Middle frontal gyrus (tissue), 1 donor: ENCODE measurements around the gene TUBAL3.
A peak's percentile ranks its signal among the peaks of the same experiment; 100 is the strongest.
"Not testable (repeated sequence)": the region's sequence is repeated elsewhere in the genome, so short reads cannot be mapped to it uniquely, and the experiment has no call there.

Source experiments
- DNase-seq: peaks from one replicate; pipeline ENCODE4 v3.0.0-alpha.2; 2015; ENCODE audit warnings: low spot score; ENCODE audit errors: extremely low spot score

The TUBAL3 gene

DNA sequence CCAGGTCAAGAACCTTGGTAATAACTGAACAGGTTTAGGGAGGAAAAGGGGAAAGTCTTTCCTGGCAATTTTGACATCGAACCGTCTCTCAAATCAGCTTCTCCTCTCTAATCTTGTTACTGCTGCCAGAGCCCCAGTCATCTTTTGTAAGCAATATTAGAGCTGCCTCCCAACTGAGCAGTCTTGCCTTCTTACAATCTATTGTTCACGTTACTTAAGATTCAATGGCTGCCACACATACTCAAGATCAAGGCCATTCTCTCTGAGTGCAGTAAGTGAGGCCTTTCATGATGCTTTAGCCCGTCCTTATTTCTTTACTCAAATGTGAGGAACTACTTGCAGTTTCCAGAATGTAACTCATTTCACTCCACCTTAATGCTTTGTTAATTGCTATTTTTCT, 20.1 kb upstream of the TUBAL3 start:
- no peak for DNase-seq

DNA sequence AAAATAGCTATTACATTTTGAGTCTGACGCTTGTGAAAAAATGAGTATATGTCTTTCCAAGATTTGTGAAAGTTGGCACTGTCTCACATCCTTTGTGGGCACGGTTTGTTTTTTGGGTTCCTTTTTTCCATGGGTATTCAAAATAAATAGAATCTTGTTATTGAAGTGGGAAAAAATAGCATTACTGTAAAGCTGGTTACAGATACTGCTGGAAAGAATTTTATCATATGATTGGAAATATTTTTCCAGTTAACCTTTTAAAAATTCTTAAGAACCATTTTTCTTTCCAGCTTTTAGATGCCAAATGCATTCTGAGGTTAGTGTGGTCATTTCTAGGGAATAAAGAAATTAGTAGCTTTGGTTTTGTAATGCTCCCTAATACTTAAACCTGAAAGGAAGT, 19.1 kb upstream of the TUBAL3 start:
- no peak for DNase-seq

DNA sequence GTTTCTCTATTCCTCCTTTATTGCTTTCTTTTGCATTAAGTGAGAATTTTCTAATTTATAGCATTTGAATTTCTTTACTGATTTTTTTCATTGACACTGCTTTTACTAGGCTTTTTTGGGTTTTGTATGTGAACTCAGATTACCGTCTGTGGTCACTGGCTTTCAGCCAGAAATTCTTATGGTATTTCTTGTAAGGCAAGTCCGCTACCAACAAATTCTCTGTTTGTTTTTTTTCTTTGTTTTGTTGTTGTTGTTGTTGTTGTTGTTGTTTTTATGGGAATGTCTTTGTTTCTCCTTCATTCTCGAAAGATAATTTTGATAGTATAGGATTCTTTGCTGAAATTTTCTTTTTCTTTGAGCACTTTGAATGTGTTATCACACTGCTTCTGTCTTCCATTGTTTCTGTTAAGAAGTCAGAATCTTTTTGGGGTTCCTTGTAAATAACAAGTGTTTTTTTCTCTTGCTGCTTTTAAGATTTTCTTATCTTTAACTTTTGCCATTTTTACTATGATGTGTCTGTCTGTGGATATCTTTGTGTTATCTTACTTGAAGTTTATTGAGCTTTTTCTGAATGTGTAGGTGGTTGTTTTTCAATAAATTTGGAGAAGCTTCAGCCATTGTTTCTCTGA, 15.0 kb upstream of the TUBAL3 start:
- DNase-seq: no peak

DNA sequence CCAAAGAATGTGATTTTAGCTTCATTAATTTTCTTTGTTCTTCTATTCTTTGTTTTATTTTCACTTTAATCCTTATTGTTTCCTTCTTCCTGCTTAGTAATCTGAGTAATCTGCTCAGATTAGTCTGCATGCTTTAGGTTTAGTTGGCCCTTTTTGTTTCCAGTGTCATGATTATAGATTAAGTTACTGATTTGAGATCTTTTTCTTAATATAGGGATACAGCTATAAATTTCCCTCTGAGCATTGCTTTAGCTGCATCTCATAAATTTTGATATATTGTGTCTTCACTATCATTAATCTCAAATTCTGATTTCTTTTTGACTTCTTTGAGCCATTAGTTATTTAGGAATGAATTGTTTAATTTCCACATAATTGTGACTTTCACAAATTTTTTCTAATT, 14.0 kb upstream of the TUBAL3 start:
- no peak for DNase-seq

DNA sequence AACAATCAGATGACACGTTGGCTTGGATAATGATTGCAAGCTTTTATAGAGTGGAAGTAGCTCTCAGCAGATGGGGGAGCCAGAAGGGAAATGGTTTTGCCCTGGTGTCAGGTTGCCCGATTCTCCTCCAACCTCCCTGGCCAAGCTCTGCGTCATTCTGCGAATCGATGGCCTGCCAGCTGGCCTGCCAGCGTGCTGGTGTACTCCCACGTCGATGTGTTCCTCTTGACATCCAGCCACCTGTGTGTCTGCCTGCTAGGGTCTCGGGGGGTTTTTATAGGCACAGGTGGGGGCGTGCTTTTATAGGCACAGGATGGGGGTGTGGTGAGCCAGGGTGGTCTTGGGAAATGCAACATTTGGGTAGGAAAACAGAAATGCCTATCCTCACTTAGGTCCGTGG, 12.4 kb upstream of the TUBAL3 start:
- no peak for DNase-seq

DNA sequence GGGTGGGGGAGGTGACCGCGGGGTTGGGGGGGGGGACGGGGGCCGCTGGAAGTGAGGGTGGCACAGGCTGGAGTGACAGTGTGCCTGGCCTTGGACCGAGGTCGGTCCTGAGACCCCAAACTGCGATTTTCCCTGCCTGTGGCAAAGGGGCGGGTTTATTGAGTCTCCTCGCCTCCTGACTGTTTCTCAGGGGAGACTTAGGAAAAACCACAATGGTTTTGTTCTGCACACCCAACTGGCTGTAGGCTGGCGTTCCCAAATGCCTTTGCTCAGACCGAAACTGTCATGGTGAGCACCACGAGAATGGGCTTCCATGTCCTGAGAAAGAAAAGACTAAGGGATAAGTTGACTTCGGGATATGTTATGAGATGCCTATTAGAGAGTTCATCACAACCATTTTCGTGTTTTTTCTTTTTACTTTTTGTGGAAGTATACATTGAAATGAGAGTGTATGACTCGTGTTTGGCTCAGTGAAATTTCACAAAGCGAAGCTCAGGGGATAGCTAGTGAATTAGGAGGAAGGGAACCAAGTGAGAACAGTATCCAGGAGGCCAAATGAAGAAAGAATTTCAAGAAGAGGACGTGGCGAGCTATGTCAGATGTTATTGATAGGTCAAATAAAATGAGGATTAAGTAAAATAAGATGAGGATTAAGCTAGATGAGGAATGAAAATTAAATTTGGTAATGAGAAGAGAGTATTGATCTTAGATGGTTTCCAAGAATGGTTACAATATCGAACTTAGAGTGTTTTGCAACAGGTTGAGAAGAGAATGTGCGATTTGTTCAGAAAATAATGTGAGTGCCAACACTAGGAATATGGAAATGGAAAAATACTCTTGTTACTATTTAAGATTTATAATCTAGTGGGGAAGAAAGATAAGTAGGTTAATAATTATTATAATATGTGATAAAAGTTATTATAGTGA, 8.6 kb upstream of the TUBAL3 start:
- no peak for DNase-seq

DNA sequence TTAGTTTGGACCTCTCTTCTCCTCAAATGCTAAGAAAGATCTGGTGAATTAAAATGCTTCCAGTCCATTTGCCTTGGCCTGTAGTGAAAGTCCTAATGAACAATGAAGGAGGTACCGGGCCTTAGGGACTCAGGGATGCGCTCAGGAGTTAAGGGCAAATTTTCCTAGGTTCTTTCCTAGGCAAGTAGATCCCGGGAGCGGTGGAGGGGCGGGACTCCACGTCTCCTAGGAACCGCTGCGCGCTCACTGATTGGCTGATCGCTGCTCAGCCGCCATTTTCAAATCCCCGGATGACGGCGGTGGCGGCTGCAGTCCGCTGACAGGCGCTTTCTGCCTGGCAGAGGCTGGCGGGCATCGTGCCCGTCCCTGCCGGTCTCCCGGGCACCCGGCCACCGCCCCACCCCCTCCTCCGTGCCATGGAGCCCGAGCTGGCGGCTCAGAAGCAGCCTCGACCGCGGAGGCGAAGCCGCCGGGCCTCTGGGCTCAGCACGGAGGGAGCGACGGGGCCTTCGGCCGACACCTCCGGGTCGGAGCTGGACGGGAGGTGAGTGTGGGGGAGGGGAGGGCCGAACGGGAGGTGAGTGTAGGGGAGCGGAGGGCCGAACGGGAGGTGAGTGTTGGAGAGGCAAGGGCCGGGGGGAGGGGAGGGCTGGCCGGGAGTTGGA, 7.8 kb upstream of the TUBAL3 start, which contains the start of gene NET1:
Gene NET1, plus strand, starts transcription at position 281 of the 665 bp plus-strand sequence. Its CDS starts 136 bp downstream, at position 417.
- DNase-seq: peak; percentile 86

DNA sequence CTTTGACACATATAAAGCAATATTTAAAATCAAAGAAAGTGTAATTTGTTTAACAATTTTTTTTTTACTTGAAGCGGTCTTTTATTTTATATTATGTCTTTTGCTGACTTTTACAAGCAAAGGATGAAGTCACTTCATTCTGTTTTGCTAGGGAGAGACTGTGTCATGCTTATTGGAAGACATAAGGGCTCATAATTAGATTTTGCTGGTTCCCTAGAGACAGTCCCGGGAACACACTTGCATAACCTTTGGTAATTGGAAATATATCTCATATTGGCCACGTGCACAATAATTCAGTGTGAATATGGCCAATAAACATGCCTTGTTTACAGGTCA, 7.3 kb upstream of the TUBAL3 start:
- DNase-seq: no peak

DNA sequence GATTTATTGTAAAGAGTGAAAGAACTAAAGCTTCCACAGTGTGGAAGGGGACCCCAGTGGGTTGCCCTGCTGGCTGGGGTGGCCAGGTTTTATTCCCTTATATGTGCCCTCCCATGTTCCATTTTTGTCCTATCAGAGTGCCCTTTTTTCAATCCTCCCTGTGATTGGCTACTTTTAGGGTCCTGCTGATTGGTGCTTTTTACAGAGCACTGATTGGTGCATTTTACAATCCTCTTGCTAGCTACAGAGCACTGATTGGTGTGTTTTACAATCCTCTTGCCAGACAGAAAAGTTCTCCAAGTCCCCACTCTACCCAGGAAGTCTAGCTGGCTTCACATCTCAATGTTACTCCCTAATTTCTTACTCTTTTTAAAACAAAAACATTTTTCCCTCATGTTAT, 6.2 kb upstream of the TUBAL3 start:
- not testable (repeated sequence) for DNase-seq

DNA sequence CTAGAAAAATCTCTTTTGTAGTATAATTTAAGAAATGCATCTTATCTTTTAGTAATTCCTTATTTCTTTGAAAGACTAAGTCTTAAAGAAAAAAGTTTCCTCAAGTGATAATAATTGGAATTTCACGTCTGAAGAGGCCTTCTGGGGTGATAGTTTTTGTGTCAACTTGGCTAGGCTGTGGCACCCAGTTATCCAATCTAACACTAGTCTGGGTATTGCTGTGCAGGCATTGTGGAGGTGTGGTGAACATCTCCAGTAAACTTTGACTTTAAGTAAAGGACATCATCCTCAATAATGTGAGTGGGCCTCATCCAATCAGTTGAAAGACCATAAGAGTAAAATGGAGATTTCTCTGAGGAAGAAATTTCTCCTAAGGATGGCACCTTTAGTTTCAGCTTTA, 2.3 kb upstream of the TUBAL3 start:
- DNase-seq: no peak

DNA sequence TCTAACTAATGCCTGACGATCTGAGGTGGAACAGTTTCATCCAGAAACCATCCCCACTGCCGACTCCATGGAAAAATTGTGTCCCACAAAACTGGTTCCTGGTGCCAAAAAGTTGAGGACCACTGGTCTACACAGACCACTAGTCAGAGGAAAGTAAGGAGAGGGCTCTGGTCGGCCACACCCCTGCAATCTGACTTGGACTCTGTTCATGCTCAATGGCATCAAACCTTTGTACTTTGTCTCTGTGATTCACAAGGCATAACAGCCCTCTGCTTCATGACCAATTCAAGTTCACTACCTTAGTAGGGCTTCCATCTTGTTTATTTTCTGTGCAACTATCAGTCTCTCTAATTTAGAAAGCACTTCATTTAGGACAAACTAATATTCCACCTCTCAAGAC, 1.8 kb downstream of the TUBAL3 start:
- no peak for DNase-seq

DNA sequence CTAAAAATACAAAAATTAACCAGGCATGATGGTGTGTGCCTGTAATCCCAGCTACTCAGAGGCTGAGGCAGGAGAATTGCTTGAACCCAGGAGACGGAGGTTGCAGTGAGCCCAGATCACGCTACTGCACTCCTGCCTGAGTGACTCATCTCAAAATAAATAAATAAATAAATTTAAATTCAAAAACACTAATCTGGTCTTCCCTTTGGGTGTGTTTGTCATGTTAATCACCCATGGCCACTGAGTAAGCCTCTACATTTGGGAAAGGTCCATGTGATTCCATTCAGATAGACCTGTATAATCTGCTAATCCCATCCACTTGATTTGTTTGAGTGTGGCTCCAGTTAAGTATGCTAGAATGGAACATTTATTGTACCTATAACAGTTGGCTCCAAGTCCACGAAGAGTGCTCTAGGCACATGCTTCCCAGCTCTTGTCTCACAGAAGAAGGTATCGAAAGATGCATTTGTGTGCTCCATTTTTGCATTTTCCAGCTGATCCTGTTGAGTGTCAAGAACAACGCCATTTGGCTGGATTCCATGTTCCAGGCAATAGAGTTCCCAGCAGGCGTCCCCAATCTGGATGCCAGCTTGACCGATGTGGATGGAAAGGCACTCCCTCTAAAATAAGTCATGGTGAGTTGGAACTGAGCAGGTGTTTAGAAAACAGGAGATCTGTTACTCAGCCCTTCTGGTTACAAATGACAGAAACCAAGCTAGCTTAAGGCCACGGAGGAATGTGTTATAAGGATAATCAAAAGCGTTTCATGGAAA, 4.0 kb downstream of the TUBAL3 start:
- DNase-seq: no peak

DNA sequence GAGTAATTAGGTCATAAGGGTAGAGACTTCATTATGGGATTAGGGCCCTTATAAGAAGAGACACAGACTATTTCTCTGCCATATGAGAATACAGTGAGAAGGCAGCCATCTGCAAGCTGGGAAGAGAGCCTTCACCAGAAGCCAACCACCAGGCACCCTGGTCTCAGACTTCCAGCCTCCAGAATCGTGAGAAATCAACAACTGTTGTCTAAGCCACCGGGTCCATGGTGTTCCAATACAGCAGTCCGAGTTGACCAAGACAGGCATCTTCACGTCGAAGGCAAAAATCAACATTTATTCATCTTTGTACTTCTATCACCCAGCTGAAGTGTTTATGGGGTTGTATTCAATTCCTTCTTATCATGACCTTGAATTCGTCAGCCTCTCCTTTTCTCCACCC, 5.3 kb downstream of the TUBAL3 start:
- no peak for DNase-seq

DNA sequence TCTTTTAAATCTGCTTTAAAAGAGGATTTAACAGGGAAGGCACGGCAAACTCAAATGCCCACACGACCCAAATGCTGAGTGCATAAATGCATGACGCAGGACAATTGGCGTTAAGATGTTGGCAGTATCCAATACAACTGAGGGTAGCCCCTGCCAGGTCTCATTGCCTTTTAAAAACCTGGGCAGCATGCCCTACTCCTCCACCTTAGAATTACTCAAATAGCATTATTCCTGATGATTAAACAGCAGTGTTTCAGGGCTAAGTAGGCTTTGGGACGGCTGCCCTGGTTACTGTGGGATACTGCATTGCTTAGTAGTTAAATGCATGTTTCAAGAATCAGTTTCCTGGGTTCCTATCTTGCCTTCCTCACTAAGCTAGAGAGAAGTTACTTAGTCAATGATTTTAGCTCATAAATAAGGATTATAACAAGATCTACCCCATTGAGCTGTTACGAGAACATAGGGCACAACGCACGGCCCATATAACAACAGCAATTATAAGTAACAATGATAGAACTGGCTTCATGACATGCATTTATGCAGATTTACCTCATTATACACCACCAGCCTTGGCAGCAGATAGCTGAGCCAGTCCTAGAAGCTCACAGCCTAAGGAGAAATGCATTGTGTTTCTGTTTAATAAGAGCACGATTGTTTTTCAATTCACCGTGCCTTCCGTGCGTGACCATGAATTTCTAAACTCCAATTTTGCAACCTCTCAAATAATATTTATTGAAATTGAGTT, 7.9 kb downstream of the TUBAL3 start:
- DNase-seq: peak; percentile 13

DNA sequence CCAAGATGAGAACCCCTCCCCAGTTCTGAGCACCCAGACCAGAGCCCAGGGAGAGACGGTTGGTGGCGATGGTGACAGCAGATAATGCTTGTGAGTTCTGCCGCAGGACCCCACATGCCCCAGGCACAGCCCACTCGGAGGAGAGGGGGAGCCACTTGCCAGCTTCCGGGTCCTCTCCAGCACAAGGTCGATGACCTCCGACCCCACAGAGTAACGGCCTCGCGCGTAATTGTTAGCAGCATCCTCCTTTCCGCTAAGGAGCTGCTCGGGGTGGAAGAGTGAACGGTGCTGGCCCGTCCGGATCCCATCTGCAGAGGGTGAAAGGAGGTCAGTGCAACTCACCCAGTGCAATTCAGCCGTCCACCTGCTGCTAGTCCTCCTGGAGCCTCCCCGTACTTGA, 9.5 kb downstream of the TUBAL3 start:
- DNase-seq: no peak

DNA sequence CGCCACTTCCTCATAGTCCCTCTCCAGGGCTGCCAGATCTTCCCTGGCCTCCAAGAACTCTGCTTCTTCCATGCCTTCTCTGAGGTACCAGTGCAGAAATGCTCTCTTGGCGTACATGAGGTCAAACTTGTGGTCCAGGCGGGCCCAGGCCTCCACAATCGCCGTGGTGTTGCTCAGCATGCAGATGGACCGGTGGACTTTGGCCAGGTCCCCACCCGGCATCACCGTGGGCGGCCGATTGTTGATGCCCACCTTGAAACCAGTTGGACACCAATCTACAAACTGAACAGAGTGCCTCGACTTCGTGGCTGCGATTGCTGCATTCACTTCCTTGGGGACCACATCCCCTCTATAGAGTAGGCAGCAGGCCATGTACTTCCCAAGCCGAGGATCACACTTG, 11.1 kb downstream of the TUBAL3 start:
- DNase-seq: no peak

DNA sequence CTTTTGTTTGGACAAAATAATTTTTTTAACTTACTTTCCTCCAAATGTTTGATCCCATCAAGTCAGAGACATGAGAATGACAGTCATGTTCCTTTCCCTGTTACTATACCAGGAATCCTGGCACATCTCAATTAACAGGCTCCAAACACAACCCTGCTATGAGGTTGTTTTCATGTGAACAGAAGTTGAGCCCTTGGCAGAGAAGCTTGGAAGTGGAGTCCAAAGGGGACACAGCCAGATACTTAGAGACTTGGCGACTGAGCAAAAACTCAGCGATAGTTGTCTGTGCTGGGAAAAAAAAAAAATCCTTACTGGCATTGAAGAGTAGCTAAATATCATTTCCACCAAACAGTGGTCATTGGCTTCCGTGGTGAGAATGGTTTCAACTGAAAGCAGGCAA, 12.8 kb downstream of the TUBAL3 start:
- no peak for DNase-seq

DNA sequence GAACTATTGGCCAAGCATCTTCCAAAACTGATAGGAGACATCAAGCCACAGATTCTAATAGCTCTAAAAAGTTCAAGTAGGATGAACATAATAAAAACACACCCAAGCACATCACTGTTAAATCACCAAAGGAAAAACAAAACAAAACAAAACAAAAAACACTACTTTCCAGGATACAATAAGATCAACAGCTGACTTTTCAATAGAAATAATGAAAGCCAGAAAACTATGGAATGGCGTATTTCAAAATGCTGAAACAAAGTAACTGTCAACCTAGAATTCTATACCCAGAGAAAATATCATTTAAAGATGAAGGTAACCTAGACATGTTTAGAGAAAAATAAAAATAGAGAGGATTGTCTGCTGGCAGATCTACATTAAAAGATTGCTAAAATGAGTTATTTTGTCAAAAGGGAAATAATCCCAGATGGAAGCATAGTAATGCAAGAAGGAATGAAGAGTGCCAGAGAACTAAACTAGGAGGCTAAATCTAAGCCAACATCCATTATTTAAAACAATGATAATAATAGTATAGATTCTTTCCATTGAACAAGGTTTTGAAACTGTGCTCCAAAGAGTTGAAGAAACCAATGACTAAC, 13.9 kb downstream of the TUBAL3 start:
- no peak for DNase-seq

DNA sequence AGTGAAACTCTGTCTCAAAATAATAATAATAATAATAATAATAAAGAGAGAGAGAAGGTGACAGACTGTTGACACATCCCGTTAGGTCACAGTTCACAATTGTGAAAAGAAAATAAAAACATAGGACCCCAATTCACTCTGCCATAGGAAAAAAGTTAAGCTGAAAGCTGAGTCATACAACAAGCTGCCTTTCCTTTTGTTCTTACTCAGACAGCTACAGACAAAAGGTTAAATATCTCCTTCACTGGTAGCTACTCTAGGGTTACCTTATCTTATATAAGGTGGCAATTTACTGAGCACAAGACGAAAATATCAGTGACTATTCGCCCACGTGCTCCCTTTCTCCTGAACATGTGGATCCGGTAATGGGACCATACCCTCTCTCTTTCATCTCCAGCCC, 17.5 kb downstream of the TUBAL3 start:
- DNase-seq: no peak

DNA sequence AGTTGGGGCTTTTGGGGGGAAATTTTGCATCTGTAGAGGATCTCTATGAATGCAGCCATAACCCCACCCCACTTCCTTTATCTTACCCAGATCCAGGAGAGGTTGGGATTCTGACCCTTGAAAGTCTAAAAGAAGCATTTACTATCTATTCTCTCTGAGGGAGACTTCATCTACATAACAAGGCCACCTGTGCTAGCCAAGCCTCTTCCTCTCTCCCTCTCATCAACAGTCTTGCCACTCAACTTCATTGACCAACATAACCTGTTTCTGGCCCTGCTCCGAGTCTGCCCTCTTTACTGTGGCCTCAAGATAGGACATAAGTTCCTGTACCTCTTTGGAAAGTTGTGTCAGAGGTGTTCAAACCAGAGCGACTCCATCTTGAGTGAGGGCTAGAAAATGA, 19.4 kb downstream of the TUBAL3 start:
- no peak for DNase-seq

DNA sequence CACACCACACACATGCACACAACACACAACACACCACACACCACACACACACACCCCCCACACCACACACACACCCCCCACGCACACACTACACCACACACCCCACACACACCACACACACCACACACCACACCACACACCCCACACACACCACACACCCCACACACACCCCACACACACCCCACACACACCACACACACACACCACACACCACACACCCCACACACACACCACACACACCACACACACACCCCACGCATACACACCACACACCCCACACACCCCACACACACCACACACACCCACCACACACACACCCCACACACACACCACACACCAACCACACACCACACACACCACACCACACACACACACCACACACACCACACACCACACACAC, 23.4 kb downstream of the TUBAL3 start:
- no peak for DNase-seq
